Measurements from ENCODE around the gene C1orf216.
"Not testable (repeated sequence)": the region's sequence is repeated elsewhere in the genome, so short reads cannot be mapped to it uniquely, and the experiment has no call there.

The C1orf216 gene

GRCh38 chr1:35706846-35707600, 11.7 kb downstream of the C1orf216 start:
- no peak for DNase-seq

DNA sequence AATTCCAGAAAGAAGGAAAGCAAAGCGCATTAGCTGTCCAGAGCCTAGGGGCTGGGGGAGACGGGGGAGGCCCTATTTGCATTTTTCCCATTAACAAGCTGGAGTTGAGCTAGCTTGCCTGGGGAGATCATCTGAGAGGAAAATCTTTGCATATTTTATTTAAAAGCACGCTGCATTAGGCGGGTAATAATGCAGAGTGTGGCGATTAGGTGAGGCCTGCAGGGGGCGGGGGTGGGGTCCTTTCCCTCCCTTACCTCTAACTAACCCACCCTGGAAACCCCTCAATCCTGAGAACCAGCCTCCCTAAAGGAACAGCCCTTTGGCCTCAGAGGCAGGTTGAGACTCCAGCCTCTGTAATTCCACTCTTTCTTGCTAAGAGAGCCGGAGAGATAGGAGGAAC, 16.2 kb downstream of the C1orf216 start:
- no peak for DNase-seq

DNA sequence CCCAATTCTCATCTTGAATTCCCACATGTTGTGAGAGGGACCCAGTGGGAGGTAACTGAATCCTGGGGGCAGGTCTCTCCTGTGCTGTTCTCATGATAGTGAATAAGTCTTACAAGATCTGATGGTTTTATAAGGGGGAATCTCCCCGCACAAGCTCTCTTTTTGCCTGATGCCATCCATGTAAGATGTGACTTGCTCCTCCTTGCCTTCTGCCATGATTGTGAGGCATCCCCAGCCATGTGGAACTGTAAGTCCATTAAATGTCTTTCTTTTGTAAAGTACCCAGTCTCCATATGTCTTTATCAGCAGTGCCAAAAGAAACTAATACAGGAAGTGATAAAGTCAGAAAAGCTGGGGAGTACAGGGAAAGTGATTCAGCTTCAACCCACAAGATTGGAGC, 19.5 kb downstream of the C1orf216 start:
- DNase-seq: not testable (repeated sequence)

DNA sequence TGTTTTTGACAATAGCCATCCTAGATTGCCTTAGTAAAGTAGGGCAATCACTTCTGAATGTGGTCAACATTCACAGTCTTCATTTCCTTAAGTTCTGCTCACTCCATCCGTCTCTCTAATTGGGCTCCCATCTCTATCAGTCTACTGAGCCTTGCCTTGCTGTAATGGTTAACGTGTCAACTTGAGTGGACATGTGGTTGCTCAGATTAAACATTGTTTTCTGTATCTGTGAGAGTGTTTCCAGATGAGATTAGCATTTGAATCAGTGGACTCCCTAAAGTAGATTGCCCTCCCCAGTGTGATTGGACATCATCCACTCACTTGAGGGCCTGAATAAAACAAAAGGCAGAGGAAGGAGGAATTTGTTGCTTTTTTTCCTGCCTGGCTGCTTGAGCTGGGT, 26.4 kb downstream of the C1orf216 start:
- no peak for DNase-seq

- DNase-seq: no peak
Observed at GRCh38 chr1:35691571-35692220, 27.0 kb downstream of the C1orf216 start.

DNA sequence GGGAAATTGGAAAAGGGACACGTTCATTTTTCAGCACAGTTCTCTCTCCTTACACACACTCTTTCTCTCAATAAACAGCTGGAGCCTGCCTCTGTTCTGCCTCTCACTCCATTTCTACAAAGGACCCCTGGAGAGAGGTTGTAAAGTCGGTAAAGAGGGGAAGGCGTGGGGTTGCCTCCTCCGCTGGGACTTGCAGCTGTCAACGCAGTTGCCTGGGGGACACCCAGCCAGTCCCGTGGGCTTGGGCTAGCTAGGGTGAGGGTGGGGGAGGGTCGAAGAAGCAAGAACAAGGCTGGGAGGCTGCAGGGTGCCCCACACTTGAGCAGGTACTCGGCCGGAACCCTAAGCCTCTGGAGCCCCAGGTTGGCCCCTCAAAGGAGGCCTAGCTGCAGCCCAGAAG, 27.6 kb downstream of the C1orf216 start:
- DNase-seq: no peak

- DNase-seq: not testable (repeated sequence)
Observed at GRCh38 chr1:35690103-35690502, 28.6 kb downstream of the C1orf216 start.

- no peak for DNase-seq
Observed at GRCh38 chr1:35688161-35688560, 30.5 kb downstream of the C1orf216 start.

GRCh38 chr1:35683012-35683411, 35.7 kb downstream of the C1orf216 start:
- no peak for DNase-seq

DNA sequence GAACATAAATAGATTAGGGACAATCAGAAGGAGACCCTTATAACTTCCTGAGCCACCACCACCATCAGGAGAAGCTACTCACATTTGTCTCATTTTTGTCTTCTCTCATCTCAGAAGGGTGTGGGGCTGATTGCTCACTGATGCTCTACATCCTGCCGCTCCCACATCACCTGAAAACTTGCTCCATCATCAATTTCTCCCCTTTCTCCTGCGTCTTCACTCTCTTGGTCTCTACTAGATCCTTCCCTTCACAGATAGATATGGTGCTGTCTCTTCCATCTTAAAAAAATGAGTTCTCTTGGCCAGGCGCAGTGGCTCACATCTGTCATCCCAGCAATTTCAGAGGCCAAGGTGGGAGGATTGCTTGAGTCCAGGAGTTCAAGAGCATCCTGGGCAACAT, 38.4 kb downstream of the C1orf216 start:
- DNase-seq: no peak

GRCh38 chr1:35675773-35676172, 42.9 kb downstream of the C1orf216 start:
- DNase-seq: no peak

DNA sequence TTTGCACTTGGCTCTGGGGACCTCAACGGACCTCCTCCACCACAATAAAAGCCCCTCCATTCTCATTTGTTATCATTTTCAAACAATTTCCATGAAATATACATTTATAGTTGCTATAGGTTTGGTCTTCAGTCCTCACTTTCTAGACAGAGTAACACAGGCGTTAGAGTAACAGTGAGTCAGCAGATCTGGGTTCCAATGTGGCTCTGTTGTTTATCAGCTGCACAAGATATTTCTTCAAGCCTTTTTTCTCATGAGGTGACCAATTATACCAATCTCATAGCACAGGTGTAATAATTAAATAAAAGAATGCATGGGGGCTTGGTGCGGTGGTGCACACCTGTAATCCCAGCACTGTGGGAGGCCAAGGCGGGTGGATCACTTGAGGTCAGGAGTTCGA, 44.6 kb downstream of the C1orf216 start:
- no peak for DNase-seq

- DNase-seq: no peak
Observed at GRCh38 chr1:35672116-35672515, 46.6 kb downstream of the C1orf216 start.

DNA sequence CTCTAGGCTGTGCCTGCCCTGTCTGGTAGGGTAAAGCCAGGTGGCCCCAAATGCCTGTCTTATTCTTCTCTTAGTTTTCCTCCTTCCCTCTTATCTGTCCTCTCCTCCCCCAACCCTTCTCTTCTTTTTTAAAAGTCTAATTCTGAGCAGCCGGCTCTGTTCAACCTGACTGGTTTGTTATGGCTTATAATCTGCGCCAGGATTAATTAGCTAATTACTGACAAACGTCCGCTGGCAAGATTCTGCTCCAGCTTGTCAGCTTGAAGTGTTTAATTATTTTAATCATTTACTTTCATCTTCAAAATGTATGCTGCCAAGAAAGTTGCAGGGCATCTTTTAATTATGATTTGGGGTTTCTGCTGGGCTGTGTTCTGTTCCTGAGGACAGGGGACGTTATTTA, 50.2 kb downstream of the C1orf216 start:
- no peak for DNase-seq

- DNase-seq: no peak
Observed at GRCh38 chr1:35666916-35667315, 51.8 kb downstream of the C1orf216 start.

- DNase-seq: no peak
Observed at GRCh38 chr1:35666216-35666615, 52.5 kb downstream of the C1orf216 start.
